Measurements from ENCODE around the gene EFCAB5. TPM values are rescaled to one million over a fixed set of nuclear protein-coding genes. Genes with fewer than 3 reads are reported as not detected.
"Not testable (repeated sequence)": the region's sequence is repeated elsewhere in the genome, so short reads cannot be mapped to it uniquely, and the experiment has no call there.

The EFCAB5 gene
- total and polyA plus RNA-seq, 8 donors = 0.52 to 2.3 (median 1.9) TPM

- no peaks in the 10 kb centered on the region for H3K9me3 ChIP-seq
- DNase-seq (no peak), ATAC-seq (peak; percentile 29)
- no peak overlapping the region for H3K27ac ChIP-seq
- H3K4me1 ChIP-seq = no peaks in the 10 kb centered on the region
- no peaks in the 10 kb centered on the region for H3K36me3 ChIP-seq
- intact Hi-C loops (cut with DNase I) = no loop called here
- no peak overlapping the region for H3K4me3 ChIP-seq
- H3K27me3 ChIP-seq = no peaks in the 10 kb centered on the region
- TF ChIP-seq, protein P1, sequence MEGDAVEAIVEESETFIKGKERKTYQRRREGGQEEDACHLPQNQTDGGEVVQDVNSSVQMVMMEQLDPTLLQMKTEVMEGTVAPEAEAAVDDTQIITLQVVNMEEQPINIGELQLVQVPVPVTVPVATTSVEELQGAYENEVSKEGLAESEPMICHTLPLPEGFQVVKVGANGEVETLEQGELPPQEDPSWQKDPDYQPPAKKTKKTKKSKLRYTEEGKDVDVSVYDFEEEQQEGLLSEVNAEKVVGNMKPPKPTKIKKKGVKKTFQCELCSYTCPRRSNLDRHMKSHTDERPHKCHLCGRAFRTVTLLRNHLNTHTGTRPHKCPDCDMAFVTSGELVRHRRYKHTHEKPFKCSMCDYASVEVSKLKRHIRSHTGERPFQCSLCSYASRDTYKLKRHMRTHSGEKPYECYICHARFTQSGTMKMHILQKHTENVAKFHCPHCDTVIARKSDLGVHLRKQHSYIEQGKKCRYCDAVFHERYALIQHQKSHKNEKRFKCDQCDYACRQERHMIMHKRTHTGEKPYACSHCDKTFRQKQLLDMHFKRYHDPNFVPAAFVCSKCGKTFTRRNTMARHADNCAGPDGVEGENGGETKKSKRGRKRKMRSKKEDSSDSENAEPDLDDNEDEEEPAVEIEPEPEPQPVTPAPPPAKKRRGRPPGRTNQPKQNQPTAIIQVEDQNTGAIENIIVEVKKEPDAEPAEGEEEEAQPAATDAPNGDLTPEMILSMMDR (IDR thresholded peaks at IDR 0.05) = no peak
Observed at GRCh38 chr17:30005709-30006320, 64.4 kb downstream of the EFCAB5 start.

DNA sequence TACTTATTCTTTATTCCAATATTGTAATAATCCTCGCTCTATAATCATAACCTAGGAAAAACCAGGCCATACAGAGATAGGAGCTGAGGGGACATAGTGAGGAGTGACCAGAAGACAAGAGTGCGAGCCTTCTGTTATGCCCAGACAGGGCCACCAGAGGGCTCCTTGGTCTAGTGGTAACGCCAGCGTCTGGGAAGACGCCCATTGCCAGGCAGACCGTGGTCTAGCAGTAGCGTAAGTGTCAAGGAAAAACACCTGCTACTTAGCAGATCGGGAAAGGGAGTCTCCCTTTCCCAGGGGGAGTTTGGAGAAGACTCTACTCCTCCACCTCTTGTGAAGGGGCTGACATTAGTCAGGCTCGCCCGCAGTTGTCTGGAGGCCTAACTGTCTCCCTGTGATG is 70.5 kb downstream of the EFCAB5 start:
- H3K27me3 ChIP-seq; ATAC-seq; intact Hi-C loops (cut with DNase I); DNase-seq; H3K27ac ChIP-seq; H3K4me3 ChIP-seq; H3K36me3 ChIP-seq; H3K4me1 ChIP-seq; H3K9me3 ChIP-seq: not testable (repeated sequence)

GRCh38 chr17:30021708-30022317 is 80.4 kb downstream of the EFCAB5 start:
- TF ChIP-seq, protein P1 (IDR thresholded peaks at IDR 0.05) = peak; percentile 76 to 78
- ATAC-seq = peak; percentile 81
- Histone ChIP-seq H3K27ac (no peak overlapping the region), H3K4me3 (no peak overlapping the region), H3K27me3 (no peaks in the 10 kb centered on the region), H3K36me3 (no peaks in the 10 kb centered on the region), H3K4me1 (no peaks in the 10 kb centered on the region), H3K9me3 (no peaks in the 10 kb centered on the region)
- DNase-seq = peak in 2 of 4 donors; percentile 12 to 40
- intact Hi-C loops (cut with DNase I) = no loop called here

- DNase-seq; ATAC-seq; intact Hi-C loops (cut with DNase I); H3K9me3 ChIP-seq; H3K27me3 ChIP-seq; H3K36me3 ChIP-seq; H3K27ac ChIP-seq; H3K4me3 ChIP-seq; H3K4me1 ChIP-seq: not testable (repeated sequence)
Observed at GRCh38 chr17:30025325-30025724, 83.9 kb downstream of the EFCAB5 start.

- DNase-seq = no peak
- ATAC-seq = no peak
- Histone ChIP-seq H3K27ac (no peak overlapping the region), H3K36me3 (no peaks in the 10 kb centered on the region), H3K4me1 (no peaks in the 10 kb centered on the region), H3K4me3 (no peak overlapping the region), H3K27me3 (no peaks in the 10 kb centered on the region), H3K9me3 (no peaks in the 10 kb centered on the region)
- TF ChIP-seq, protein P1 (IDR thresholded peaks at IDR 0.05) = no peak
- intact Hi-C loops (cut with DNase I) = no loop called here
Observed at GRCh38 chr17:30027676-30028075, 86.2 kb downstream of the EFCAB5 start.

DNA sequence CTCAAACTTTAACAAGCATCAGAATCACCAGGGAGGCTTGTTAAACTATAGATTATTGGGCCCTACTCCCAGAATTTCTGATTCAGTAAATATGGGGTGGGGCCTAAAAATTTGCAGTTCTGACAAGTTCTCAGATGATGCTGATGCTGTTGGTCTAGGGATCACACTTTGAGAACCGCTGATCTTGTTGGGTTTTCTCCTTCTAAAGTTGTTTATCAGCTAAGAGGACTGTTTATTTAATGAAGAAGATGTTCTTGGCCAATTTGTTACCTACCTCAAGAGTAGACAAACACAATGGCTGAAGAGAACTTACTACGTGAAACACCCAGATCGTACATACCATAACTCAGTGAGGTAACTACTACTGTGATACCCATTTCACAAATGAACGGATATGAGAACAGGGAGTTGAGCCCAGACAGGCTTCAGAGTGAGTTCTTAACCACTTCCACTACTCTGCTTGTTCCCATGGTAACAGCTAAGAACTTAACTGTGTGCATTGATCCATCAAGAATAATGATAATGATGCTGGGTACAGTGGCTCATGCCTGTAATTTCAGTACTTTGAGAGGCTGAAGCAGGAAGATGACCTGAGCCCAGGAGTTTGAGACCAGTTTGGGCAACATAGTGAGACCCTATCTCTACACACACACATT is 89.9 kb downstream of the EFCAB5 start:
- TF ChIP-seq, protein P1 (IDR thresholded peaks at IDR 0.05) = no peak
- Histone ChIP-seq H3K4me1 (no peaks in the 10 kb centered on the region), H3K27ac (no peak overlapping the region), H3K9me3 (no peaks in the 10 kb centered on the region), H3K27me3 (no peaks in the 10 kb centered on the region), H3K36me3 (no peaks in the 10 kb centered on the region), H3K4me3 (no peak overlapping the region)
- intact Hi-C loops (cut with DNase I) = loop anchor here in 1 of 2 donors (5.0 kb wide), 1 partner anchor 61 kb away; no protein-coding TSS in a partner anchor
- ATAC-seq = no peak
- DNase-seq = no peak
